Measurements from ENCODE around the gene GRAMD1B. TPM values are rescaled to one million over a fixed set of nuclear protein-coding genes. Genes with fewer than 3 reads are reported as not detected.
A peak's percentile ranks its signal among the peaks of the same experiment; 100 is the strongest.

The GRAMD1B gene
- total and polyA plus RNA-seq, 2 donors (not counting 1 experiment from before 2014, with no cell fraction given) = 0.83 to 1.5 TPM

- H3K27me3 ChIP-seq (ENCODE audit: control insufficient read depth, insufficient read depth, low read length) = no peaks in the 10 kb centered on the region
Observed at GRCh38 chr11:123560006-123560405, 129.9 kb downstream of the GRAMD1B start.

GRCh38 chr11:123561431-123561800, 131.3 kb downstream of the GRAMD1B start:
- H3K9ac ChIP-seq (ENCODE audit: insufficient read depth, low read length) = no peak overlapping the region
- H3K27ac ChIP-seq (ENCODE audit: insufficient read depth, low read length) = no peak overlapping the region
- TF ChIP-seq EZH2 (IDR thresholded peaks at IDR 0.05; ENCODE audit: low read length, missing control alignments) = no peak
- TF ChIP-seq CTCF (conservative IDR thresholded peaks at IDR 0.05 in 1 of 2, IDR thresholded peaks at IDR 0.05 in 1 of 2; ENCODE audit: low read depth in 1 of 2, low read length in 2 of 2) = no peak
- no peaks in the 10 kb centered on the region for H4K20me1 ChIP-seq (ENCODE audit: control insufficient read depth, extremely low read depth, insufficient read depth, low read length)
- no peak overlapping the region for H2AFZ ChIP-seq (ENCODE audit: low read length)
- H3K27me3 ChIP-seq (ENCODE audit: control insufficient read depth, insufficient read depth, low read length) = no peaks in the 10 kb centered on the region
- no peak overlapping the region for H3K4me2 ChIP-seq (ENCODE audit: extremely low read depth, insufficient read depth, low read length)
- H3K79me2 ChIP-seq (ENCODE audit: control insufficient read depth, insufficient read depth, low read length) = no peaks in the 10 kb centered on the region
- peaks cover 2% of the 10 kb centered on the region for H3K4me1 ChIP-seq (ENCODE audit: control insufficient read depth, extremely low read depth, insufficient read depth, low read length)
- H3K9me3 ChIP-seq (ENCODE audit: control insufficient read depth, insufficient read depth, low read depth, low read length) = no peaks in the 10 kb centered on the region
- no peaks in the 10 kb centered on the region for H3K36me3 ChIP-seq (ENCODE audit: control insufficient read depth, insufficient read depth, low read length)
- H3K4me3 ChIP-seq (replicated peaks in 1 of 4; ENCODE audit: control extremely low read depth in 1 of 4, insufficient read depth in 1 of 4, low read depth in 3 of 4, low read length in 4 of 4) = no peak overlapping the region
- DNase-seq (ENCODE audit: low read depth in 2 of 2) = no peak

More at GRCh38 chr11:123560006-123560405, 129.9 kb downstream of the GRAMD1B start:
- no peak for TF ChIP-seq EZH2 (IDR thresholded peaks at IDR 0.05; ENCODE audit: low read length, missing control alignments)
- TF ChIP-seq CTCF (conservative IDR thresholded peaks at IDR 0.05 in 1 of 2, IDR thresholded peaks at IDR 0.05 in 1 of 2; ENCODE audit: low read depth in 1 of 2, low read length in 2 of 2) = no peak
- Histone ChIP-seq H3K4me3 (replicated peaks in 1 of 4; ENCODE audit: control extremely low read depth in 1 of 4, insufficient read depth in 1 of 4, low read depth in 3 of 4, low read length in 4 of 4) (peak overlapping the region; percentile 6 to 55 (median 28)), H3K9me3 (ENCODE audit: control insufficient read depth, insufficient read depth, low read depth, low read length) (no peaks in the 10 kb centered on the region), H3K4me1 (ENCODE audit: control insufficient read depth, extremely low read depth, insufficient read depth, low read length) (peaks cover 2% of the 10 kb centered on the region), H4K20me1 (ENCODE audit: control insufficient read depth, extremely low read depth, insufficient read depth, low read length) (no peaks in the 10 kb centered on the region), H3K36me3 (ENCODE audit: control insufficient read depth, insufficient read depth, low read length) (no peaks in the 10 kb centered on the region), H3K79me2 (ENCODE audit: control insufficient read depth, insufficient read depth, low read length) (no peaks in the 10 kb centered on the region), H3K4me2 (ENCODE audit: extremely low read depth, insufficient read depth, low read length) (peak overlapping the region; percentile 61), H2AFZ (ENCODE audit: low read length) (peak overlapping the region; percentile 90), H3K27ac (ENCODE audit: insufficient read depth, low read length) (peak overlapping the region; percentile 34), H3K9ac (ENCODE audit: insufficient read depth, low read length) (peak overlapping the region; percentile 28)
- peak; percentile 46 to 83 for DNase-seq (ENCODE audit: low read depth in 2 of 2)

GRCh38 chr11:123562158-123562557, 132.1 kb downstream of the GRAMD1B start:
- H3K9ac ChIP-seq (ENCODE audit: insufficient read depth, low read length) = no peak overlapping the region
- no peak overlapping the region for H2AFZ ChIP-seq (ENCODE audit: low read length)
- no peak overlapping the region for H3K4me3 ChIP-seq (replicated peaks in 1 of 4; ENCODE audit: control extremely low read depth in 1 of 4, insufficient read depth in 1 of 4, low read depth in 3 of 4, low read length in 4 of 4)
- no peak overlapping the region for H3K4me2 ChIP-seq (ENCODE audit: extremely low read depth, insufficient read depth, low read length)
- no peaks in the 10 kb centered on the region for H3K79me2 ChIP-seq (ENCODE audit: control insufficient read depth, insufficient read depth, low read length)
- H3K4me1 ChIP-seq (ENCODE audit: control insufficient read depth, extremely low read depth, insufficient read depth, low read length) = peaks cover 2% of the 10 kb centered on the region
- no peak overlapping the region for H3K27ac ChIP-seq (ENCODE audit: insufficient read depth, low read length)
- no peaks in the 10 kb centered on the region for H4K20me1 ChIP-seq (ENCODE audit: control insufficient read depth, extremely low read depth, insufficient read depth, low read length)
- H3K27me3 ChIP-seq (ENCODE audit: control insufficient read depth, insufficient read depth, low read length) = no peaks in the 10 kb centered on the region
- H3K9me3 ChIP-seq (ENCODE audit: control insufficient read depth, insufficient read depth, low read depth, low read length) = no peaks in the 10 kb centered on the region
- no peak for DNase-seq (ENCODE audit: low read depth in 2 of 2)
- TF ChIP-seq CTCF (conservative IDR thresholded peaks at IDR 0.05 in 1 of 2, IDR thresholded peaks at IDR 0.05 in 1 of 2; ENCODE audit: low read depth in 1 of 2, low read length in 2 of 2) (no peak), EZH2 (IDR thresholded peaks at IDR 0.05; ENCODE audit: low read length, missing control alignments) (no peak)
- H3K36me3 ChIP-seq (ENCODE audit: control insufficient read depth, insufficient read depth, low read length) = no peaks in the 10 kb centered on the region

All from fibroblast of lung (primary cell).